CD4-positive, alpha-beta T cell treated with Interferon gamma for 1 hour (primary cell): Measurements from ENCODE around the gene CHRNA4.
"Not testable (repeated sequence)": the region's sequence is repeated elsewhere in the genome, so short reads cannot be mapped to it uniquely, and the experiment has no call there.

Experiments used
- DNase-seq: peaks from one replicate; pipeline ENCODE4 v3.0.0-alpha.2; 2020

The CHRNA4 gene

DNA sequence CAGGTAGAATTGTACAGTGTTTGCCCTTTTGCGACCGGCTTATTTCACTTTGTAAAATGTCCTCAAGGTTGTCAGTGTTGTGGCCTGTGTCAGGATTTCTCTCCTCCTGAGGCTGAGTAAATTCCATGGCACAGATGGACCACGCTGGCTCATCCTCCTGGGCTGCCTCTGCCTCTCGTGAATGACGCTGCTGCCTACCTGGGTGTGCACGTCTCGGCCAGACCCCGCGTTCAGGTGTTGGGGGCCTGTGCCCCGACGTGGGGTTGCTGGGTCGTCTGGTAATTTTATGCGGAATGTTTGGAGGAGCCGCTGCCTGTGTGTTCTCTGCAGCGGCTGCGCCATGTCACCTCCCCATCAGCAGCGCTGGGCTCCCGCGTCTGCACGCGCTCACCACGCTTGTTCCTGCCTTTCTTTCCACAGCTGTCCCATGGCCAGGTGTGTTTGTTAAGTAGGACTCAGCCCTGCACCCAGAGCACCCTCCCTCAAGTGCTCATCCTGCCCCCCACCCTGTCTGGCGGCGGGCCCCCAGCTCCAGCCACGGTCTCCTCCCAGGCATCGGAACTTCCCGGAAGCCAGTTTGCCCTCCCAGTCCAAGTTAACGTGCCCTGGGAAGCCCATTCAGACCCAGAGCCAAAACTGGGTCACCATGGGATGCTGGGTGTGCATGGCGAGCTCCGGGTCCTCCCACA lies 36.1 kb upstream of the CHRNA4 start:
- DNase-seq = no peak

DNA sequence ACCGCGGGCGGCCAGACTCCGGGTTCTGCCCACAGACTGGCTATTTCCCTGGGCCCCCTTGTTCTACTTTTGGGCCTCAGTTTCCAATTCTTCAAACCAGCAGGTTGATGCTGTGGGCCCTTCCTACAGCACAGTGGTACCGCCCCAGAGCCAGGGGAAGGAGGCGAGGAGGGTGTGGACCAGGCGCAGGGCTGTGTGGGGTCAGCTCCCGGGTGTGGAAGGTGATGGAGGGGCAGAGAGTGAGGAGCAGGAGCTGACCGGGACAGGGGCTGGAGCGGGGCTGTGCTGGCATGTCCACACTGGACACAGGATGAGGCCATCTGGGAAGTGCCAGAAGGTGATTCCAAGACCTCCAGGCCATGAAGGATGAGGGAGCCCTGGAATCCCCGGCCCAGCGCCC lies 35.2 kb upstream of the CHRNA4 start:
- no peak for DNase-seq

DNA sequence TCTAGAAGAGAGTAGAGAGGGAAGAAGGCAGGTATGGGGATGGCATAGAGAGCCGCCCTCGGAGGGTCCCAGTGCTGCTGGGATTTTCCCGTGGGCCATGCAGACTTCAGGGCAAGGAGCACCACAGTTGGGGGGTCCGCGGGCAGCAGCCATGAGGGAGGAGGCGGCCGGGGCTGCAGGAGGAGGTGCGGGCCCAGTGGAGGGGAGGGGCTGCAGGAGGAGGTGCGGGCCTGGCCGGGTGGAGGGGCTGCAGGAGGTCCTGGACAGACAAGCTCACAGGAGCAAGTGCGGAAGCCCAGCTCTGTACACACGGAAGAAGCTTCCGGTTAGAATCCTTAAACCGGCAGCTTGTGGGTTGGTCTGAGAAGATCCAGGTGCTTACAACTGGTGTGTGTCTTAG lies 34.6 kb upstream of the CHRNA4 start:
- DNase-seq = no peak

DNA sequence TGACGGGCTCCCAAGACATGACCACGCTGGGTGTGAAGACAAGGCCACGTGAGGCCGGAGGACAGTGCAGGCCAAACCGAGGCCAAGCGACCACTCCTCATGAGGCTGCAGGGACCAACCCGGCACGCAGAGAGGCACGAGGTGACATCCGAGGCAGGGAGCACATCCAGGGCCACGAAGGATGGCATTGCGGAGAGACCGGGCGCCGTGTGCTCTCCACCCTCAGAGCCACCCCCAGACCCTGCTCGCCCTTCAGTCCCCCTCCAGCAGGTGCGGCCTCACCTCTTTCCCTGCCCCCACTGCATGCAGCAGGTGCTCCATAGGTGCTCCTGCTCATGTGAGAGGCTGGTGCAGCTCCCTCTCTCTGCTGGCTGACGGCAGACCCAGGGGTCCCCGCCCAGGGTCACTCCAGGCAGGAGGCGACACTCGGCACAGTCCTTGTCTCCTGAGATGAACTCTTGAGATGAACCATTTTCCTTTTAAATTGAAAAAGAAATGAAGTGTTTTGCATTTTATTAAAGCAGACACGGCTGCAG lies 33.8 kb upstream of the CHRNA4 start:
- DNase-seq = no peak

DNA sequence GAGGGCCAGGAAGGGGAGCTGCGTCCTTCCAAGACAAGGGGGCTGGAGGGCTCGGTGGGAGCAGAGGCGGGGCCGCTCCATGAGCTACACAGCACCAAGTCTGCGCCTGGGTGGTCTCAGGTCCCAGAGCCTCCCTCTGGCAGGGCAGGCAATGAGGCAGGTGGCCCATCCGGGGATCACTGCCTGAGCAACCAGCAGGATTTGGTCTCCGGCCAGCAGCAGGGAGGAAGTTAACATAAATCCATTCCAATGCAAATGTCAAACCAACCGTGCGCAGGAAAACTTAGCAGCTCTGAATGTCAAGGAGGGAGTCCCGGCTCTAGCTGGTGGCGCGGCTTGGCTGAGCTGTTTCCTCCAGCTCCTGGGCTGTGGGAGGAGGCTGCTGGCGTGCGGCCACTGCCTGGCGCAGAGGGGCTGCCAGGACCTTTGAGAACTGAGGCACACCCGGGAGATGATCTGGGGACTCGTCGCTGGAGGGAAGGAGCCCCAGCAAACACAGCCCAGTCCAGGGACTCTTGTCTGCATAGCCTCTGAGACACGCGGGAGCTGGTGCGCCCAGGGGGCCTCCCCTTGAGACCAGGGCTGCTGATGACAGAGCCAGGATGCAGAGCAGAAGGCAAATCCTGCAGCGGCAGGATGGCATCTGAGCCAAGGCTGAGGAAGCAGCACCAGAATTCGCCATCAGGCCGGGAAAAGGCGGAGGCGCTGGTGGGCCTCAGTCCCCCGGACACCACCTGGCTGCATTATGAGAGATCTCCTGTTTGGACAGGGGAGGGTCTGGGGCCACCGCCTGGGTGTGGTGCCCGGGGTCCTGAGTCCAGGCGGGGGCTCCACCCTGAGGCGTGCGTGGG lies 33.1 kb upstream of the CHRNA4 start:
- no peak for DNase-seq

DNA sequence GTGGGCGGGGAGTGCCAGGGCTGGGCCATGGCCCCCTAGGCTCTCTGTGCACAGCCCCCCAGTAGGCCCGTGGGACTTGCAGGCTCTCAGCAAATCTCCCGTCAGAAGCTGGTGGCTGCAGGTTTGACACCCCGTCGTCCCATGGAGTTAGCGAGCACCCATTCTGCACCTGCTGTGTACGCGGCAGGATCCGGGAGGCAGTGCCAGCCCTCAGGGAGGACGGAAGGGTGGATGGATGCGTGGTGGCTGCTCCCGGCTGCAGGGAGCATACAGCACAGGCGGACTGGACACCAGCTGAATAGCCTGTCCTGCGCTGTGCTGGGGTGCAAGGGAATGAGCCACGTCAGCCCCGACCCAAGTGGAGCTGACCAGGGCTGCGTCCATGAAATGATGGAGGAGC lies 32.4 kb upstream of the CHRNA4 start:
- no peak for DNase-seq

DNA sequence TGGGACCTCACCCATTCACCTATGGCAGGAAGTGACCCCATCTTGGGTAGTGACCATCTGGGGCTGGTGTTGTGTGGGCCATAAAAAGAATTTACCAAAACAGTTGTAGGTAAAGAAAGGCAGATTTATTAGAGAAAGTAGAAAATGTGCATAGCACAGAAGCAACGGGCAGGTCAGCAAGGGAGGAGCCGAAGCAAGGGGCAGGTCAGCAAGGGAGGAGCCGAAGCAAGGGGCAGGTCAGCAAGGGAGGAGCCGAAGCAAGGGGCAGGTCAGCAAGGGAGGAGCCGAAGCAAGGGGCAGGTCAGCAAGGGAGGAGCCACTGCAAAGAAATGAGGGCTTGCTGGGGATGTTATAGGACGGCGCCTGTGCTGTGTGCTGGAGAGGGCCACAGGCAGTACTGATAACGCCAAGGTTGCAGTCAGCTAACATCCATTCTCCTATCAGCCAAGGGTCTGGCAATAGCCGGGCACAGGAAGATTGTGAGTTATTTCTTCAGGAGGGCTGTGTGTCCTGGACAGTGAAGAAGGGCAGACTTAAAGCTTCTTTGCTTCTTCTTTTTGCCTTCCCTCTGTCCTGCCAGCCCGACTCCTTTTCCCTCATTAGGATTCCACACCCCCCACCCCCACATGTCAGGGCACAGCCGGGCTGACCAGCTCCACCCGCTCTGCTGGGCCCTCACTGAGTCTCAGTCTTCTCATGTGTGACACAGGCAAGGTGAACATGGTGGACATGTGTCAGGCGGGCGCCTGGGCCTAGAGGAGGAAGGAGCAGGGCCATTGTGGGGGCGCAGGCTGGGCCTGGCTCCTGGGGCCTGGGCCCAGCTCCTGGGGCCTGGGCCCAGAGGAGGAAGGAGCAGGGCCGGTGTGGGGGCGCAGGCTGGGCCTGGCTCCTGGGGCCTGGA lies 31.6 kb upstream of the CHRNA4 start:
- DNase-seq = no peak

DNA sequence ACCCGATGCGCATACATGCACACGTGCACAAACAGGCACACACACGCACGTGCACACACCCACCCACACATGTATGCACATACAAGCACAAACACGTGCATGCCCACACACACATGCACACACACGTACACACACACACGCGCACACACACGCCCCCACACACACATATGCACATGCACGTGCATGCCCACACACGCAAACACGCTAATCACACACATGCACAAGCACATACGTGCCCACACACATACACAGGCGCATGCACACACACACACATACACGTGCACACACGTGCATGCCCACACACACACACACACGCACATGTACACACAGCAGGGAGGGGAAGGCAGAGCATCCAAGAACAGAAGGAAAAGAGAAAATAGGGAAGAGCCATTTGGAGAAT lies 26.8 kb upstream of the CHRNA4 start:
- DNase-seq = no peak

DNA sequence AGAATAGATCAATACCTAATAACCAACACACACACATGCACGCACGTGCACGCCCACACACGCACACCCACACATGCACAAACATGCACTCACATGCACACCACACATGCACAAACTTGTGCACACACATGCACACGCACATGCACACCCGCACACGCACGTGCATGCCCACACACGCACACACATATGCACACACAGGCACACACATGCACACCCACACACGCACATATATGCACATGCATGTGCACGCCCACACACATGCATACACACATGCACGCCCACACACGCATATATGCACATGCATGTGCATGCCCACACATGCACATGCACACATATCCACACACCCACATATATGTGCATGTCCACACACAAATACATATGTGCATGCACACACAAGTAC lies 26.2 kb upstream of the CHRNA4 start:
- DNase-seq = no peak

DNA sequence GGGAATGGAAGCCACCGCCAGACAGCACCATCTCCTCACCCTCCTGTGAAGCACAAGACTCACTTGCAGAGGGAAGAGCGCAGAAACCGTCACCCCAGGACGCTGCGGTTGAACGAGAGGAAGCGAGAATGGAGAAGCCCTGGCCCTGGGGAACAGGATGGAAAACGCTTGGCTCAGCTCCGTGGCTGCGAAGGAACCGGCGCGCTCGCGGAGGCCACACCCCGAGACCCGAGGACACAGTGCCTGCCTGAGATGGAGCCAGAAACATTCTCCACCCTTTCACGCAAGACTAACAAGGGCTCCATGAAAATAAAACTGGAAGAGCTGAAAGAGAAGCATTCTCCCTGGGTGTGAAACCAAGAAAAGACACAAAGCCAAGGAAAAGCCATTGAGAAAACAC lies 25.3 kb upstream of the CHRNA4 start:
- DNase-seq = no peak

DNA sequence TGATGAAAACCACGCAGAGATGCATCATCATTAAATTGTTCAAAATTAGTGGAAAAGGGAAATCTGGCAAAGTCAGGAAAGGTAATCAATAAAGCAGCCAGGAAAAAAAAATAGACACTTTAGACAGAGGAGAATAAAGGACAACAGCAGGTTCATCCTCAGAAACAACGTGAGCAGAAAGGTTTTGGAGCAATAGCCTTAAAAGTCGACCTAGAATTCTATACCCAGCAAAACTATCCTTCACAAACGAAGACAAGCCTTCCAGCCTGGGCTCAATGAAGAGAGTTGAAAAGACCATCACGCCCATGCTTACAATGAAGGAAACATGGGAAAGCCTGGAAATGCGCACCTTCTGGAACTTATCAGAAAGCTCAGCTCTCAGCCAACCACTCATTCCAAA lies 24.7 kb upstream of the CHRNA4 start:
- no peak for DNase-seq

DNA sequence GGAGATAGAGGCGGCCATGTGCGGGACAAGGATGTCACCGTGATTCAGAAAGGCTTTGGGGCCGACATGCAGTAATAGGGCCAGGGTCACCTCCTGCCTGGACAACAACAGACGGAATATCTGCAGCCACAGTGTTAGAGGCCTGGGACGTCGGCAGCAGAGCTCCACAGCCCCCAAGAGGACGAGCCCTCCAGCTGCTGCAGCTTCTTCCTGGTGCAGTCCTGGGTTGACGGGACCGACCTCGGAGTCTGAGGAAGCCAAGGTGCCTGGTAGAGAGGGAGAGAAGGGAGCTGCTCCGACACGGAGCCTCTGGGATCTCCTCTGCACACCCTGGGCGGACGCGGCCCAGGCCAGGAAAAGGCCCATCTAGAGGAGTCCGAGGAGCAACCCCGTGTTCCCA lies 23.2 kb upstream of the CHRNA4 start:
- DNase-seq = no peak

DNA sequence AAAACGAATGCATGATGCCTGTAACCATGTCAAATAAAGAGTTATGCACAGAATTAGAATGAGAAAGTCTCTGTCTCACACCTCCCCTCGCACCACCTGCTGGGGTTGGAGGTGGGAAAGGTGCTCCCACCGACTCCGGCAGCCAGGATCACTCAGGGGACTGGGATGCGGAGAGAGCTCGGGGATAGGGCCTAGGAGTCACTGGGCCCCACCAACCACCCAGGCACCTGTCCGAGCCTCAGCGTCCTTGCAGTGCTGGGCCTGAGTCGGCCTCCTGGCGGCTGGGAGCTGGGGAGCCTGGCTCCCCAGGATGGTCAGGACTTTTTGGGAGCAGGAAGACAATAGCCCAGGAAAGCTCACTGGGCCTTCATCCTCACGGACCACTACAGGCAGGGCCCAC lies 22.4 kb upstream of the CHRNA4 start:
- DNase-seq = no peak

DNA sequence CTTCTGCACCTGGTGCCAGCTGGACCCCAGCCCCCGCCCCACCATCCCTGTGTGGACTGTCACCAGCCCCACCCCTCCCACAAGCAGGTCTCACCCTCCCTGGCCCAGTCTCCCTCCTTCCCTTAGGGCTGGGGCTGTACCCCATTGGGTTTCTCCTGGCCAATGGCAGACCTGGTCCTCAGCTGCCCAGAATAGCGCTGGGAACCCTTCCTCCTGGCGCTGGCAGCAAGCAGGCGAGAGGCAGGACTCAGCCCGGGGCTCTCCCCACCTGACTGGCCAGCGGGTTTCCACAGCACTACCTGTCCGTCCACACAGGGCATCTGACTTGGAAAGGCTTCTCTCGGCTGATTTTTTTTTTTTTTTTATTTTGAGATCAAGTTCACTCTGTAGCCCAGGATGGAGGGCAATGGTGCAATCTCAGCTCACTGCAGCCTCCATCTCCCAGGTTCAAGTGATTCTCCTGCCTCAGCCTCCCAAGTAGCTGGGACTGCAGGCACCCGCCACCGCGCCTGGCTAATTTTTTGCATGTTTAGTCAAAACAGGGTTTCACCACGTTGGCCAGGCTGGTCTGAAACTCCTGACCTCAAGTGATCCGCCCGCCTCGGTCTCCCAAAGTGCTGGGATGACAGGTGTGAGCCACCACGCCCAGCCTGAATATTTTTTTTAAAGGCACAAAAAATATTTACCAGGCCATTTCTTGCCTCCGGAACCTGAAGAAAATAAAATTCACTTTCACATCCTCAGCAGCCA lies 21.6 kb upstream of the CHRNA4 start:
- DNase-seq = no peak

DNA sequence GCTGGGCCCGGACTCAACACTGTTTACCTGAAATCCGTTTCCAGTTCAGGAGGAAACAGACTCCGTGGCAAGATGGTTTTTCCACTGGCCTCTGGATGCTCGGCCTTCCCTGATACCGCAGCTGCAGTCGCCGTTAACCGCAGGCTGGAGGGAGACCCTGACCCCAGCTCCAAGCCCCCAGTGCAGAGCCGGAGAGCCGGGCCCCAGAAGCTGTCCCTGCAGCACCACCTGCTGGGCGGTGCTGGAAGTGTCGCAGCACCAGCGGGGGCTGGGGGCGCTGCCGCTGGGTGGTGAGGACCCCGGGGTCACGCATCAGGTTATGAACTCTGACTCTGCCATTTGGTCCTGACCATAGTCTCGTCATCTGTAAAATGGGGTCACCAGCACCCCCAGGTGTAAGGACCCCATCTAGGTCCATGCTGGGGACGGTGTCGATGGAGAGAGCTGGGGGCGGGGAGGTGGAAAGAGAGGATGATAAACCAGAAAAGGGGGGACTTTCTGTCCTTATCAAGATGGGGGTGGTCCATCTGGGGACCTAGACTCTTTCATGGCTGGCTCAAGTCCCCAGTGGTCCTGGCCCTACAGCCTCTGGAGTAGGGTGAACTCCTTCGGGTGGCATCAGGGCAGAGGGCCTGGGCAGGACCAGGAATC lies 20.8 kb upstream of the CHRNA4 start:
- peak; percentile 7 for DNase-seq

DNA sequence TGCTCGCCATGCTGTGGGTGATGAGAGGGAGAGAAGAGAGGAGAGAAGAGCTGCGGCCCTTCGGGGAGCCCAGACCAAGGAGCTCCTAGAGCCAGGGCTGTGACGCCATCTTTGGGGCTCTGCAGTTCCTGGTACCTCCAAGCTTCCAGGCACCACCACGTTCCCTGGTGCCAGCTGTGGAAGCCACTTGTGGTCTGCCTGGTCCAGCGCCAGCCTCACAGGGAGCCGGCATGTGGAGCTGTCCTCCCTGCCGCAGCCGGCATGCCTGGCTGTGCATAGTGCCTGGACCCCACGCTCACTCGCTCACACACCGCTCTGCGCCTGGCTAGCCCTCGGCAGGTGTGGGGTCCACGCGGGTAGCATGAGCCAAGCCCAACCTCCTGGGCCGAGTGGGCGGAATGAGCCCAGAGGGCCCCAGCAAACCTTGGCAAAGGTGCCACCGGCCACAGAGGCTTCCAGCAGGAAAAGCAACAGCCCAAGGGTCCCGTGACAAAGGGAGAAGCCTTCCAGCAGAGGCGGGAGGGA lies 19.3 kb upstream of the CHRNA4 start:
- DNase-seq = no peak

DNA sequence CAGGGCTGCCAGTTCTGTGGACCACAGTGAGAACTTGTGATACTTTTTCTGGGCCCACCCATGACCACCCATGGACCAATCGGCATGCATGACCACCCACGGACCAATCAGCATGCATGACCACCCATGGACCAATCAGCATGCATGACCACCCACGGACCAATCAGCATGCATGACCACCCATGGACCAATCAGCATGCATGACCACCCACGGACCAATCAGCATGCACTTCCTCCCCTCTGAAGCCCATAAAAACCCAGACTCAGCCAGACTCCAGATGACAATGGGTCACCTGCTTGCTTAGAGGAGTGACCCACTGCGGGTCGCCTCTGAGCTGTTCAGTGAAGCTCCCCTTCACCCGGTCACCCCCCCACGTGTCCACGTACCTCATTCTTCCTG lies 18.7 kb upstream of the CHRNA4 start:
- not testable (repeated sequence) for DNase-seq

DNA sequence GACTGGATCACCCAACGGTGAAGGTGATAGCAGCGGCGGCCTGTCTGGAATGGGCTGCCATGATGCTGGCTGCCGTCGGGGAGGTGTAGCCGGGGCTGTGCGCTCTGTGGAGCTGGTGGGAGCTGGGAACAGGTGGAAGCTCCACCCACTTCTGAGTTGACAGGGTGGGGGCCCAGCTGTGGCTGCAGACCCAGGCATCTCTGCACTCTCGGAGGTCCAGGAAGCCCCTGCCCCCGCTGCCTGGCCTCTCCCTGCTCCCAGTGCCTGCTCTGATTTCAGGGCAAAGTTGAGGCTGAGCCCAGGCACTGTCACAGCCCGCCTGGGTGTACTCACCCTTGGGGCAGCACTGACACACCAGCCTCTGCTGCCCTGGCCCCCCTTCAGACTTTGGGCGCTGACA lies 18.1 kb upstream of the CHRNA4 start:
- DNase-seq = no peak

DNA sequence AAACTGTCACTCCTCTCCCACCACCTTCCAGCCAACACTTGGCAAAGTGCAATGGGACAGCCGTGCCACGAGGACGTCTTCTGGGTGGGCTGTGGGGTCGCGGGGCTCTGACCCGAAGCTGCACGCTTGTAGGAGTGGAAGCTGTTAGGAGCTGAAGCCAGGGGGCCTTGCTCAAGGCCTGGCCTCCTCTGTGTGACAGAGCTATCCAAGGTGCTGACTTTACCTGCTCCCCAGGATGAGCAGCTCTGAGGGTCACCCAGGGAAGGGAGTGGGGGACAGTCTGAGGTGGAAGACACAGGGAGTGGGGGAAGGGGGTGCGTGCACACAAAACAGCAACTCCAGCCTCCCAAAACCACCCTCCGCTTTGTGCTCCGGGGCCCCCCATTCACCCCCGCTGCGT lies 17.5 kb upstream of the CHRNA4 start:
- DNase-seq = no peak

DNA sequence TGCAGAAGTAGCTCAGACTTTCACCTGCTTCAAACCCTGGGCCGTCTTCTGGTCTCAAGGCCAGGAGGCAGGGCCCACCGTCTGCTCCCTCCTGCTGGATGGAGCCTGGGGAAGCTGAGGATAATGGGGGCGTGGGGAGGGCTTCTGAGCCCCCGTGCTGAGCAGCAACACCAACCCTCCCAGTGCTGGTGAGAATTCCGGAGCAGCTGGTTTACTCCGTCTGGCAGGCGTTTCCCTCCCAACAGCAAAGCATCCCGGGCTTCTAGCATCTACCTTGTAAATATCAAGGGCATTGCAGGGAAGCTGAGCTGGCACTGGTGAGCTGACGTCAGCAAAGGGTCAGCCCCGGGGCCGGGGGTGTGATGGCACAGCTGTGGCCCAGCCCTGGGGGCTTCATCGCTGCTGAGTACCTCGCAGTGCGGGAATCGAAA lies 16.8 kb upstream of the CHRNA4 start:
- no peak for DNase-seq

DNA sequence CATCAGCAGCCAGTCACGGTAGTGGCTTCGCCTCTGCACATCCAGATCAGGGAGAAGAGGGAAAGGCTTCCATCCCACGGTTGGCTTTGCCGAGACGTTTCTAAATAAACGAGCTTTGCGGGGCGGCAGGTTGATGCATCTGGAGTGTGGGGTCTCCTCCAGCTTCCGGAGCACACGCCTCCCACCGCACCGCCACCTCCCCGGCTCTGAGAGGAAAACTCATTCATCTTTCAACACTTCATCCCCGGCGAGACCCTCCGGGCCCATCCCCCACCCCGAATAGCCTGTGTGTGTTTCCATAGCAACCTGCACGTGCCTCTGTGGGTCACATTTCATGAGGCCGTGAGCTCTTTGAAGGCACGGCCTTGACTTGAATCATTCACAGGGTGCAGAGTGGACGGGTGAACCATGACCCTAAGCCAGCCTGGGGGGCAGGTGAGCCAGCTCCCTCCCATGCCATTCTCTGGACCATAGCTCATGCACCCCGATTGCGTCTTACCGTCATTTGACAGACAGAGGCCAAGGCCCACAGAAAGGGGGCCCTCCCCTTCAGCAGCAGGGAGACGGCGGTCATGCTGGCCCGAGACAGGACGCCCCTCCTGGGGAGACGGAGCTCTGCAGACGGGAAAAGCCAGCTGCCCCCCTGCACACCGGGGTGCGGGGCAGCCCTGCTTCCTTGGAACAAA lies 16.2 kb upstream of the CHRNA4 start:
- no peak for DNase-seq
